ENCODE measurements around the gene TMEM132A. TPM values are rescaled to one million over a fixed set of nuclear protein-coding genes. Genes with fewer than 3 reads are reported as not detected.
"Not testable (repeated sequence)": the region's sequence is repeated elsewhere in the genome, so short reads cannot be mapped to it uniquely, and the experiment has no call there.

The TMEM132A gene
- total and polyA plus RNA-seq, 9 donors = 2.9 to 34.1 (median 21.3) TPM

GRCh38 chr11:60906132-60906972 lies 17.9 kb upstream of the TMEM132A start, which contains the start of gene PRPF19:
Gene PRPF19 (minus strand): TSS chr11:60906585. CDS start chr11:60906382, 203 bp downstream.
- peak within 1 kb of the TSS; percentile 74 to 78 for H3K27ac ChIP-seq
- 0 to 1% (median 0%) methylated on average over 50 to 75 of the region's 75 CpGs for WGBS, 3 donors
- H3K4me1 ChIP-seq (ENCODE audit: insufficient read depth) = peaks cover 9% of the 10 kb centered on the region
- no peaks in the 10 kb centered on the region for H3K27me3 ChIP-seq
- intact Hi-C loops (cut with DNase I) = no loop called here
- peak within 1 kb of the TSS; percentile 97 for H3K4me3 ChIP-seq
- no peaks in the 10 kb centered on the region for H3K9me3 ChIP-seq
- H3K36me3 ChIP-seq = no peaks in the 10 kb centered on the region
- DNase-seq = peak; percentile 95 to 99 (median 98)
- no peak for TF ChIP-seq CTCF (IDR thresholded peaks at IDR 0.05)
- TF ChIP-seq EP300 (IDR thresholded peaks at IDR 0.05) = no peak
- peak; percentile 78 for TF ChIP-seq POLR2A (IDR thresholded peaks at IDR 0.05)

GRCh38 chr11:60908803-60909202 lies 15.5 kb upstream of the TMEM132A start:
- 5 to 70% (median 24%) methylated on average over 1 of the region's 1 CpG for WGBS, 3 donors
- DNase-seq = no peak
- TF ChIP-seq CTCF (IDR thresholded peaks at IDR 0.05) = no peak
- TF ChIP-seq EP300 (IDR thresholded peaks at IDR 0.05) = no peak
- no peak for TF ChIP-seq POLR2A (IDR thresholded peaks at IDR 0.05)
- no peaks in the 10 kb centered on the region for H3K27me3 ChIP-seq
- no peaks in the 10 kb centered on the region for H3K36me3 ChIP-seq
- no peak overlapping the region for H3K4me3 ChIP-seq
- H3K4me1 ChIP-seq (ENCODE audit: insufficient read depth) = peaks cover 9% of the 10 kb centered on the region
- H3K27ac ChIP-seq = no peak overlapping the region
- intact Hi-C loops (cut with DNase I) = no loop called here
- H3K9me3 ChIP-seq = no peaks in the 10 kb centered on the region

GRCh38 chr11:60909680-60910280 lies 14.5 kb upstream of the TMEM132A start:
- H3K27me3 ChIP-seq; H3K4me1 ChIP-seq (ENCODE audit: insufficient read depth); H3K4me3 ChIP-seq; H3K27ac ChIP-seq; intact Hi-C loops (cut with DNase I); H3K36me3 ChIP-seq; H3K9me3 ChIP-seq; DNase-seq: not testable (repeated sequence)
- WGBS, 3 donors = 59 to 61% (median 60%) methylated on average over 3 of the region's 3 CpGs

GRCh38 chr11:60910281-60910687 lies 14.0 kb upstream of the TMEM132A start:
- Histone ChIP-seq H3K4me1 (ENCODE audit: insufficient read depth) (peaks cover 4% of the 10 kb centered on the region), H3K27me3 (no peaks in the 10 kb centered on the region), H3K27ac (no peak overlapping the region), H3K9me3 (no peaks in the 10 kb centered on the region), H3K36me3 (no peaks in the 10 kb centered on the region), H3K4me3 (no peak overlapping the region)
- intact Hi-C loops (cut with DNase I) = no loop called here
- TF ChIP-seq POLR2A (IDR thresholded peaks at IDR 0.05) (no peak), CTCF (IDR thresholded peaks at IDR 0.05) (no peak), EP300 (IDR thresholded peaks at IDR 0.05) (no peak)
- WGBS, 3 donors = 63 to 92% (median 89%) methylated on average over 3 of the region's 3 CpGs
- no peak for DNase-seq

All from ovary (tissue), 9 donors.